HEK293 (cell line): ENCODE measurements around the gene TNFSF13.
A peak's percentile ranks its signal among the peaks of the same experiment; 100 is the strongest.

Source experiments
- GLI4 ChIP-seq: fragments of 450-650 bp; formaldehyde crosslinking; IDR thresholded peaks from 2 replicates; pipeline ENCODE4 v1.5.1; 2016; ENCODE audit warnings: missing biosample characterization, missing genetic modification characterization
- GLIS1 ChIP-seq: fragments of 450-650 bp; formaldehyde crosslinking; IDR thresholded peaks from 2 replicates; pipeline ENCODE4 v1.5.1; 2016; ENCODE audit warnings: missing biosample characterization, missing genetic modification characterization
- KLF1 ChIP-seq: fragments of 450-650 bp; formaldehyde crosslinking; IDR thresholded peaks from 2 replicates; pipeline ENCODE4 v1.5.1; 2016; ENCODE audit warnings: missing biosample characterization, missing genetic modification characterization
- KLF10 ChIP-seq: fragments of 450-650 bp; IDR thresholded peaks from 2 replicates; pipeline ENCODE4 v1.5.1; 2018; ENCODE audit warnings: missing biosample characterization, mild to moderate bottlenecking, missing genetic modification characterization
- TRIM28 ChIP-seq: IDR thresholded peaks from 2 replicates; pipeline ENCODE4 v1.6.1; 2011; ENCODE audit warnings: low read length, control low read depth, borderline replicate concordance
- YY1 ChIP-seq: fragments of 450-650 bp; formaldehyde crosslinking; IDR thresholded peaks from 2 replicates; pipeline ENCODE4 v1.5.1; 2018; ENCODE audit warnings: missing biosample characterization, missing genetic modification characterization
- ZBTB20 ChIP-seq: fragments of 450-650 bp; formaldehyde crosslinking; IDR thresholded peaks from 2 replicates; pipeline ENCODE4 v1.5.1; 2016; ENCODE audit warnings: missing biosample characterization, missing genetic modification characterization
- ZBTB8A ChIP-seq: fragments of 450-650 bp; formaldehyde crosslinking; IDR thresholded peaks from 2 replicates; pipeline ENCODE4 v1.5.1; 2016; ENCODE audit warnings: missing biosample characterization, missing genetic modification characterization
- ZFHX2 ChIP-seq: fragments of 450-650 bp; formaldehyde crosslinking; conservative IDR thresholded peaks from 2 replicates; pipeline ENCODE4 v1.5.1; 2016; ENCODE audit warnings: missing biosample characterization, missing genetic modification characterization
- ZNF112 ChIP-seq: fragments of 450-650 bp; formaldehyde crosslinking; IDR thresholded peaks from 2 replicates; pipeline ENCODE4 v1.5.0; 2017; ENCODE audit warnings: missing biosample characterization, missing genetic modification characterization
- ZNF140 ChIP-seq: fragments of 450-650 bp; formaldehyde crosslinking; IDR thresholded peaks from 2 replicates; pipeline ENCODE4 v1.5.1; 2016; ENCODE audit warnings: missing biosample characterization, missing genetic modification characterization
- ZNF157 ChIP-seq: fragments of 450-650 bp; formaldehyde crosslinking; IDR thresholded peaks from 2 replicates; pipeline ENCODE4 v1.5.1; 2016; ENCODE audit warnings: missing biosample characterization, missing genetic modification characterization
- ZNF248 ChIP-seq: fragments of 450-650 bp; formaldehyde crosslinking; IDR thresholded peaks from 2 replicates; pipeline ENCODE4 v1.5.1; 2017; ENCODE audit warnings: missing biosample characterization, missing genetic modification characterization
- ZNF266 ChIP-seq: fragments of 450-650 bp; formaldehyde crosslinking; IDR thresholded peaks from 2 replicates; pipeline ENCODE4 v1.5.1; 2016; ENCODE audit warnings: missing biosample characterization, missing genetic modification characterization, low read depth
- ZNF311 ChIP-seq: fragments of 450-650 bp; formaldehyde crosslinking; IDR thresholded peaks from 2 replicates; pipeline ENCODE4 v1.5.1; 2017; ENCODE audit warnings: missing biosample characterization, missing genetic modification characterization, borderline replicate concordance
- ZNF335 ChIP-seq: fragments of 450-650 bp; formaldehyde crosslinking; conservative IDR thresholded peaks from 2 replicates; pipeline ENCODE4 v1.5.1; 2016; ENCODE audit warnings: missing biosample characterization, missing genetic modification characterization
- ZNF354C ChIP-seq: fragments of 450-650 bp; formaldehyde crosslinking; IDR thresholded peaks from 2 replicates; pipeline ENCODE4 v1.5.1; 2016; ENCODE audit warnings: missing biosample characterization, missing genetic modification characterization, low read depth, borderline replicate concordance
- ZNF558 ChIP-seq: fragments of 450-650 bp; formaldehyde crosslinking; IDR thresholded peaks from 2 replicates; pipeline ENCODE4 v1.5.1; 2016; ENCODE audit warnings: missing biosample characterization, missing genetic modification characterization
- ZNF600 ChIP-seq: fragments of 450-650 bp; formaldehyde crosslinking; IDR thresholded peaks from 2 replicates; pipeline ENCODE4 v1.5.1; 2016; ENCODE audit warnings: missing biosample characterization, missing genetic modification characterization
- ZNF626 ChIP-seq: fragments of 450-650 bp; sonication (Bioruptor Pico); formaldehyde crosslinking; IDR thresholded peaks from 2 replicates; pipeline ENCODE4 v1.5.1; 2018; ENCODE audit warnings: missing biosample characterization, missing genetic modification characterization, inconsistent platforms
- ZNF776 ChIP-seq: fragments of 450-650 bp; formaldehyde crosslinking; IDR thresholded peaks from 2 replicates; pipeline ENCODE4 v1.5.0; 2017; ENCODE audit warnings: missing biosample characterization, missing genetic modification characterization, borderline replicate concordance
- ZNF791 ChIP-seq: fragments of 450-650 bp; formaldehyde crosslinking; IDR thresholded peaks from 2 replicates; pipeline ENCODE4 v1.5.1; 2016; ENCODE audit warnings: missing biosample characterization, missing genetic modification characterization
- ZNF843 ChIP-seq: fragments of 450-650 bp; formaldehyde crosslinking; IDR thresholded peaks from 2 replicates; pipeline ENCODE4 v1.5.1; 2016; ENCODE audit warnings: missing biosample characterization, missing genetic modification characterization
- TF ChIP-seq, protein P1 (sequence below): fragments of 450-650 bp; formaldehyde crosslinking; IDR thresholded peaks from 2 replicates; pipeline ENCODE4 v1.5.1; 2016; ENCODE audit warnings: missing biosample characterization, missing genetic modification characterization
- TF ChIP-seq, protein P2 (sequence below): fragments of 450-650 bp; formaldehyde crosslinking; IDR thresholded peaks from 2 replicates; pipeline ENCODE4 v1.5.1; 2017; ENCODE audit warnings: missing biosample characterization, missing genetic modification characterization
- TF ChIP-seq, protein P3 (sequence below): fragments of 450-650 bp; formaldehyde crosslinking; IDR thresholded peaks from 2 replicates; pipeline ENCODE4 v1.5.1; 2016; ENCODE audit warnings: missing biosample characterization, missing genetic modification characterization
- TF ChIP-seq, protein P4 (sequence below): fragments of 450-650 bp; formaldehyde crosslinking; optimal IDR thresholded peaks from 2 replicates; pipeline ENCODE3; 2016; ENCODE audit warnings: missing biosample characterization, mild to moderate bottlenecking, missing genetic modification characterization
- TF ChIP-seq, protein P5 (sequence below): fragments of 450-650 bp; formaldehyde crosslinking; IDR thresholded peaks from 2 replicates; pipeline ENCODE4 v1.5.1; 2016; ENCODE audit warnings: missing biosample characterization, missing genetic modification characterization
- TF ChIP-seq, protein P6 (sequence below): fragments of 450-650 bp; formaldehyde crosslinking; IDR thresholded peaks from 2 replicates; pipeline ENCODE4 v1.5.1; 2017; ENCODE audit warnings: missing biosample characterization, missing genetic modification characterization

The TNFSF13 gene

DNA sequence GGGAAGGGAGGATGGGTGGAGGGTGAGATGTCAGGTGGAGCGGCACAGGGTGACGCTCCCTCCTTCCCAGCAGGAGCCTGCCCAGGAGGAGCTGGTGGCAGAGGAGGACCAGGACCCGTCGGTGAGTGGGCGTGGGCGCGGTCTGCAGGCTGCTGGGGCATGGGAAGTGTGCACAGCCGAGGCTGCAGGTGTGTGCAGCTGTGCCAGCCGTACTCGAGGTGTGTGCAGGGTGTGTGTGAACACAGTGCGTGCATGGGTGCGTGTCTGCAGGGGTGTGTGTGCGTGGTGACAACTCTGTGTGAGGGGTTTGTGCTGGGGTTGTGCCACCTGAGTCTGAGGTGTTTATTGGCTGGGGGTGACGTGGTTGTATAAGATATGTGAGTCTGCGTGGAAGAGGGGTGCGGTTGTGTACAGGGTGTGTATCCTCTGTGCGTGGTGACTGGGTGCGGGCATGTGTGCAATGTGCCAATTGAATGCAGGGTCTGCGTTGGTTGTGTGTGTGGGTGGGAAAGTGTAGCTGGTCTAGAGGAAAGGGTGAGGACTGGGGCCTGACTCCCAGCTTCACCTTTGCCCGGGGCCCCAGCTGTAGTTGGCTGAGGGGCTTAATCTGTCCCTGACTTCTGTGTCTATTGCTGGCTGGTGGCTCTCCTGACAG is 9.0 kb upstream of the TNFSF13 start (continued):
- TF ChIP-seq, protein P1, sequence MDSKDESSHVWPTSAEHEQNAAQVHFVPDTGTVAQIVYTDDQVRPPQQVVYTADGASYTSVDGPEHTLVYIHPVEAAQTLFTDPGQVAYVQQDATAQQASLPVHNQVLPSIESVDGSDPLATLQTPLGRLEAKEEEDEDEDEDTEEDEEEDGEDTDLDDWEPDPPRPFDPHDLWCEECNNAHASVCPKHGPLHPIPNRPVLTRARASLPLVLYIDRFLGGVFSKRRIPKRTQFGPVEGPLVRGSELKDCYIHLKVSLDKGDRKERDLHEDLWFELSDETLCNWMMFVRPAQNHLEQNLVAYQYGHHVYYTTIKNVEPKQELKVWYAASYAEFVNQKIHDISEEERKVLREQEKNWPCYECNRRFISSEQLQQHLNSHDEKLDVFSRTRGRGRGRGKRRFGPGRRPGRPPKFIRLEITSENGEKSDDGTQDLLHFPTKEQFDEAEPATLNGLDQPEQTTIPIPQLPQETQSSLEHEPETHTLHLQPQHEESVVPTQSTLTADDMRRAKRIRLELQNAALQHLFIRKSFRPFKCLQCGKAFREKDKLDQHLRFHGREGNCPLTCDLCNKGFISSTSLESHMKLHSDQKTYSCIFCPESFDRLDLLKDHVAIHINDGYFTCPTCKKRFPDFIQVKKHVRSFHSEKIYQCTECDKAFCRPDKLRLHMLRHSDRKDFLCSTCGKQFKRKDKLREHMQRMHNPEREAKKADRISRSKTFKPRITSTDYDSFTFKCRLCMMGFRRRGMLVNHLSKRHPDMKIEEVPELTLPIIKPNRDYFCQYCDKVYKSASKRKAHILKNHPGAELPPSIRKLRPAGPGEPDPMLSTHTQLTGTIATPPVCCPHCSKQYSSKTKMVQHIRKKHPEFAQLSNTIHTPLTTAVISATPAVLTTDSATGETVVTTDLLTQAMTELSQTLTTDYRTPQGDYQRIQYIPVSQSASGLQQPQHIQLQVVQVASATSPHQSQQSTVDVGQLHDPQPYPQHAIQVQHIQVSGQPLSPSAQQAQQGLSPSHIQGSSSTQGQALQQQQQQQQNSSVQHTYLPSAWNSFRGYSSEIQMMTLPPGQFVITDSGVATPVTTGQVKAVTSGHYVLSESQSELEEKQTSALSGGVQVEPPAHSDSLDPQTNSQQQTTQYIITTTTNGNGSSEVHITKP (tag by site-specific recombination) = no peak
- no peak for TF ChIP-seq ZNF776 (tag by site-specific recombination)
- TF ChIP-seq ZBTB8A = no peak
- TF ChIP-seq GLIS1 = no peak
- no peak for TF ChIP-seq ZNF157 (tag by site-specific recombination)
- no peak for TF ChIP-seq ZNF112 (tag by site-specific recombination)
- no peak for TF ChIP-seq TRIM28
- TF ChIP-seq ZNF843 = no peak
- TF ChIP-seq, protein P2, sequence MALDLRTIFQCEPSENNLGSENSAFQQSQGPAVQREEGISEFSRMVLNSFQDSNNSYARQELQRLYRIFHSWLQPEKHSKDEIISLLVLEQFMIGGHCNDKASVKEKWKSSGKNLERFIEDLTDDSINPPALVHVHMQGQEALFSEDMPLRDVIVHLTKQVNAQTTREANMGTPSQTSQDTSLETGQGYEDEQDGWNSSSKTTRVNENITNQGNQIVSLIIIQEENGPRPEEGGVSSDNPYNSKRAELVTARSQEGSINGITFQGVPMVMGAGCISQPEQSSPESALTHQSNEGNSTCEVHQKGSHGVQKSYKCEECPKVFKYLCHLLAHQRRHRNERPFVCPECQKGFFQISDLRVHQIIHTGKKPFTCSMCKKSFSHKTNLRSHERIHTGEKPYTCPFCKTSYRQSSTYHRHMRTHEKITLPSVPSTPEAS (tag by site-specific recombination) = peak; percentile 74
- TF ChIP-seq GLI4 (tag by site-specific recombination) = no peak
- TF ChIP-seq ZNF558 (tag by site-specific recombination) = no peak
- TF ChIP-seq ZNF248 (tag by site-specific recombination) = no peak
- TF ChIP-seq ZNF335 (tag by site-specific recombination) = no peak
- no peak for TF ChIP-seq ZNF140 (tag by site-specific recombination)
- peak; percentile 61 for TF ChIP-seq ZBTB20 (tag by site-specific recombination)
- TF ChIP-seq ZNF791 = no peak
- TF ChIP-seq, protein P3, sequence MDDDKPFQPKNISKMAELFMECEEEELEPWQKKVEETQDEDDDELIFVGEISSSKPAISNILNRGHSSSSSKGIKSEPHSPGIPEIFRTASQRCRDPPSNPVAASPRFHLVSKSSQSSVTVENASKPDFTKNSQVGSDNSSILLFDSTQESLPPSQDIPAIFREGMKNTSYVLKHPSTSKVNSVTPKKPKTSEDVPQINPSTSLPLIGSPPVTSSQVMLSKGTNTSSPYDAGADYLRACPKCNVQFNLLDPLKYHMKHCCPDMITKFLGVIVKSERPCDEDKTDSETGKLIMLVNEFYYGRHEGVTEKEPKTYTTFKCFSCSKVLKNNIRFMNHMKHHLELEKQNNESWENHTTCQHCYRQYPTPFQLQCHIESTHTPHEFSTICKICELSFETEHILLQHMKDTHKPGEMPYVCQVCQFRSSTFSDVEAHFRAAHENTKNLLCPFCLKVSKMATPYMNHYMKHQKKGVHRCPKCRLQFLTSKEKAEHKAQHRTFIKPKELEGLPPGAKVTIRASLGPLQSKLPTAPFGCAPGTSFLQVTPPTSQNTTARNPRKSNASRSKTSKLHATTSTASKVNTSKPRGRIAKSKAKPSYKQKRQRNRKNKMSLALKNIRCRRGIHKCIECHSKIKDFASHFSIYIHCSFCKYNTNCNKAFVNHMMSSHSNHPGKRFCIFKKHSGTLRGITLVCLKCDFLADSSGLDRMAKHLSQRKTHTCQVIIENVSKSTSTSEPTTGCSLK (tag by site-specific recombination) = no peak
- TF ChIP-seq, protein P4, sequence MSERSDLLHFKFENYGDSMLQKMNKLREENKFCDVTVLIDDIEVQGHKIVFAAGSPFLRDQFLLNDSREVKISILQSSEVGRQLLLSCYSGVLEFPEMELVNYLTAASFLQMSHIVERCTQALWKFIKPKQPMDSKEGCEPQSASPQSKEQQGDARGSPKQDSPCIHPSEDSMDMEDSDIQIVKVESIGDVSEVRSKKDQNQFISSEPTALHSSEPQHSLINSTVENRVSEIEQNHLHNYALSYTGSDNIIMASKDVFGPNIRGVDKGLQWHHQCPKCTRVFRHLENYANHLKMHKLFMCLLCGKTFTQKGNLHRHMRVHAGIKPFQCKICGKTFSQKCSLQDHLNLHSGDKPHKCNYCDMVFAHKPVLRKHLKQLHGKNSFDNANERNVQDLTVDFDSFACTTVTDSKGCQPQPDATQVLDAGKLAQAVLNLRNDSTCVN = no peak
- TF ChIP-seq YY1 (tag by site-specific recombination) = no peak
- peak; percentile 80 for TF ChIP-seq ZNF600 (tag by site-specific recombination)
- no peak for TF ChIP-seq KLF10 (tag by site-specific recombination)
- no peak for TF ChIP-seq ZNF626 (tag by site-specific recombination)
- TF ChIP-seq, protein P5, sequence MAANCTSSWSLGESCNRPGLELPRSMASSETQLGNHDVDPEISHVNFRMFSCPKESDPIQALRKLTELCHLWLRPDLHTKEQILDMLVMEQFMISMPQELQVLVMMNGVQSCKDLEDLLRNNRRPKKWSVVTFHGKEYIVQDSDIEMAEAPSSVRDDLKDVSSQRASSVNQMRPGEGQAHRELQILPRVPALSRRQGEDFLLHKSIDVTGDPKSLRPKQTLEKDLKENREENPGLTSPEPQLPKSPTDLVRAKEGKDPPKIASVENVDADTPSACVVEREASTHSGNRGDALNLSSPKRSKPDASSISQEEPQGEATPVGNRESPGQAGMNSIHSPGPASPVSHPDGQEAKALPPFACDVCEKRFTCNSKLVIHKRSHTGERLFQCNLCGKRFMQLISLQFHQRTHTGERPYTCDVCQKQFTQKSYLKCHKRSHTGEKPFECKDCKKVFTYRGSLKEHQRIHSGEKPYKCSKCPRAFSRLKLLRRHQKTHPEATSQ = no peak
- TF ChIP-seq KLF1 (tag by site-specific recombination) = peak; percentile 46; the same call in 1 of the 2 replicates
- peak; percentile 90 for TF ChIP-seq ZFHX2 (tag by site-specific recombination)
- no peak for TF ChIP-seq ZNF354C
- no peak for TF ChIP-seq ZNF311
- no peak for TF ChIP-seq ZNF266 (tag by site-specific recombination)
- TF ChIP-seq, protein P6, sequence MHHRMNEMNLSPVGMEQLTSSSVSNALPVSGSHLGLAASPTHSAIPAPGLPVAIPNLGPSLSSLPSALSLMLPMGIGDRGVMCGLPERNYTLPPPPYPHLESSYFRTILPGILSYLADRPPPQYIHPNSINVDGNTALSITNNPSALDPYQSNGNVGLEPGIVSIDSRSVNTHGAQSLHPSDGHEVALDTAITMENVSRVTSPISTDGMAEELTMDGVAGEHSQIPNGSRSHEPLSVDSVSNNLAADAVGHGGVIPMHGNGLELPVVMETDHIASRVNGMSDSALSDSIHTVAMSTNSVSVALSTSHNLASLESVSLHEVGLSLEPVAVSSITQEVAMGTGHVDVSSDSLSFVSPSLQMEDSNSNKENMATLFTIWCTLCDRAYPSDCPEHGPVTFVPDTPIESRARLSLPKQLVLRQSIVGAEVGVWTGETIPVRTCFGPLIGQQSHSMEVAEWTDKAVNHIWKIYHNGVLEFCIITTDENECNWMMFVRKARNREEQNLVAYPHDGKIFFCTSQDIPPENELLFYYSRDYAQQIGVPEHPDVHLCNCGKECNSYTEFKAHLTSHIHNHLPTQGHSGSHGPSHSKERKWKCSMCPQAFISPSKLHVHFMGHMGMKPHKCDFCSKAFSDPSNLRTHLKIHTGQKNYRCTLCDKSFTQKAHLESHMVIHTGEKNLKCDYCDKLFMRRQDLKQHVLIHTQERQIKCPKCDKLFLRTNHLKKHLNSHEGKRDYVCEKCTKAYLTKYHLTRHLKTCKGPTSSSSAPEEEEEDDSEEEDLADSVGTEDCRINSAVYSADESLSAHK (tag by site-specific recombination) = no peak
